Caco-2 (cell line): ENCODE results near the gene DSCAM. TPM values are rescaled to one million over a fixed set of nuclear protein-coding genes. Genes with fewer than 3 reads are reported as not detected.

Source experiments
- BruUV-seq: library from RNA; stranded (reverse); fragments of 400-500 nt; replicated peaks from 2 replicates; lab custom pipeline; 2021; lab: Mats Ljungman, UMichigan
- CTCF ChIA-PET: fragments of 300-600 bp; sonication (Branson Sonifier 250); formaldehyde crosslinking; loops from one replicate; lab custom pipeline; 2022; ENCODE audit warnings: antibody characterized with exemption; lab: Charles Lee
- POLR2A ChIA-PET: fragments of 300-600 bp; sonication (Branson Sonifier 250); formaldehyde crosslinking; loops from one replicate; lab custom pipeline; 2022; ENCODE audit warnings: antibody characterized with exemption; lab: Charles Lee
- DNase-seq, 2 experiments: peaks; one replicate each; pipeline versions ENCODE4 v3.0.0 to v3.0.0-alpha.2; 2020 to 2022
- H3K27me3 ChIP-seq: replicated peaks from 2 replicates; pipeline ENCODE4 v1.6.0; 2011; ENCODE audit warnings: low read length; ENCODE audit not compliant: control insufficient read depth, insufficient read depth
- H3K36me3 ChIP-seq: 2 replicates; pipeline ENCODE4 v1.5.1; 2011; ENCODE audit warnings: low read length; ENCODE audit not compliant: control insufficient read depth, insufficient read depth
- H3K4me1 ChIP-seq: fragments of 250-450 bp; sonication (Bioruptor Pico); 2 replicates; pipeline ENCODE4 v1.5.1; 2020; ENCODE audit warnings: mild to moderate bottlenecking
- H3K4me3 ChIP-seq: 2 replicates; pipeline ENCODE4 v1.5.1; 2011; ENCODE audit warnings: low read depth, mild to moderate bottlenecking, control low read depth, low read length
- H3K9me3 ChIP-seq: fragments of 250-450 bp; sonication (Bioruptor Pico); 2 replicates; pipeline ENCODE4 v1.5.1; 2020; ENCODE audit warnings: mild to moderate bottlenecking, moderate library complexity
- H3K27ac Mint-ChIP-seq: one replicate; pipeline ENCODE4 v1.8.0; 2022; ENCODE audit warnings: mixed read lengths; ENCODE audit not compliant: unreplicated experiment
- H3K27me3 Mint-ChIP-seq: one replicate; pipeline ENCODE4 v1.8.0; 2022; ENCODE audit warnings: mixed read lengths; ENCODE audit not compliant: insufficient read depth, unreplicated experiment
- H3K36me3 Mint-ChIP-seq: one replicate; pipeline ENCODE4 v1.8.0; 2022; ENCODE audit warnings: mild to moderate bottlenecking, mixed read lengths; ENCODE audit not compliant: insufficient read depth, unreplicated experiment
- H3K4me1 Mint-ChIP-seq: one replicate; pipeline ENCODE4 v1.8.0; 2022; ENCODE audit warnings: low read depth, mixed read lengths; ENCODE audit not compliant: unreplicated experiment
- H3K4me3 Mint-ChIP-seq: one replicate; pipeline ENCODE4 v1.8.0; 2022; ENCODE audit warnings: mild to moderate bottlenecking, moderate library complexity, mixed read lengths; ENCODE audit not compliant: unreplicated experiment
- H3K9me3 Mint-ChIP-seq: one replicate; pipeline ENCODE4 v1.8.0; 2022; ENCODE audit warnings: mixed read lengths; ENCODE audit not compliant: unreplicated experiment
- CTCF ChIP-seq, 2 experiments: fragments of 200-600 bp in 1 of 2; IDR thresholded peaks; 1 replicate in 1 of 2; 2 replicates in 1 of 2; pipeline versions ENCODE4 v1.5.1 to v1.8.0; 2011 to 2022; ENCODE audit warnings: antibody characterized with exemption in 1 of 2, control low read depth in 1 of 2, inconsistent platforms in 1 of 2, low read depth in 1 of 2, low read length in 1 of 2, mild to moderate bottlenecking in 1 of 2, moderate library complexity in 1 of 2; ENCODE audit not compliant: insufficient read depth in 1 of 2, severe bottlenecking in 1 of 2, unreplicated experiment in 1 of 2
- intact Hi-C: fragments of 100-400 bp; cut with micrococcal nuclease; formaldehyde crosslinking; loops from one replicate; pipeline ENCODE4 v1.10.0; 2022; ENCODE audit not compliant: unreplicated experiment
- total RNA-seq: library from RNA; stranded (reverse); gene quantifications from 2 replicates; pipeline ENCODE4 v1.2.3, GENCODE V29; 2022

Gene DSCAM
- total RNA-seq, 1 experiment from 2014 or later, result not detected

GRCh38 chr21:40505244-40505643 lies 341.7 kb downstream of the DSCAM start:
- intact Hi-C loops, result no loop called here
- H3K27ac Mint-ChIP-seq, result no peak overlapping the region
- TF ChIP-seq CTCF (IDR thresholded peaks at IDR 0.05; ENCODE audit: insufficient read depth in 1 of 2, low read depth in 1 of 2, low read length in 1 of 2, severe bottlenecking in 1 of 2, unreplicated experiment in 1 of 2), result no peak
- DNase-seq, result no peak
- H3K36me3 Mint-ChIP-seq, result no peaks in the 10 kb centered on the region
- H3K9me3 Mint-ChIP-seq, result no peaks in the 10 kb centered on the region
- H3K36me3 ChIP-seq, result no peaks in the 10 kb centered on the region
- no peak overlapping the region for H3K4me3 Mint-ChIP-seq
- peaks cover 3% of the 10 kb centered on the region for H3K27me3 Mint-ChIP-seq
- H3K9me3 ChIP-seq, result no peaks in the 10 kb centered on the region
- no peaks in the 10 kb centered on the region for H3K4me1 Mint-ChIP-seq
- BruUV-seq, result no TSS peak
- H3K27me3 ChIP-seq, result no peaks in the 10 kb centered on the region
- ChIA-PET POLR2A (no interaction called here), CTCF (no interaction called here)
- H3K4me3 ChIP-seq, result no peak overlapping the region
- H3K4me1 ChIP-seq, result no peaks in the 10 kb centered on the region

GRCh38 chr21:40504825-40505224 lies 342.1 kb downstream of the DSCAM start:
- Mint-ChIP-seq H3K27ac (no peak overlapping the region), H3K27me3 (peaks cover 3% of the 10 kb centered on the region), H3K36me3 (no peaks in the 10 kb centered on the region), H3K9me3 (no peaks in the 10 kb centered on the region), H3K4me3 (no peak overlapping the region), H3K4me1 (no peaks in the 10 kb centered on the region)
- Histone ChIP-seq H3K4me3 (no peak overlapping the region), H3K27me3 (no peaks in the 10 kb centered on the region), H3K9me3 (no peaks in the 10 kb centered on the region), H3K36me3 (no peaks in the 10 kb centered on the region), H3K4me1 (no peaks in the 10 kb centered on the region)
- intact Hi-C loops, result no loop called here
- BruUV-seq, result no TSS peak
- CTCF ChIA-PET, result no interaction called here
- no peak for TF ChIP-seq CTCF (IDR thresholded peaks at IDR 0.05; ENCODE audit: insufficient read depth in 1 of 2, low read depth in 1 of 2, low read length in 1 of 2, severe bottlenecking in 1 of 2, unreplicated experiment in 1 of 2)
- no peak for DNase-seq
- POLR2A ChIA-PET, result no interaction called here

- H3K27ac Mint-ChIP-seq, result no peak overlapping the region
- Histone ChIP-seq H3K27me3 (no peaks in the 10 kb centered on the region), H3K4me3 (no peak overlapping the region), H3K9me3 (peaks cover 7% of the 10 kb centered on the region), H3K36me3 (no peaks in the 10 kb centered on the region), H3K4me1 (no peaks in the 10 kb centered on the region)
- no peaks in the 10 kb centered on the region for H3K27me3 Mint-ChIP-seq
- ChIA-PET POLR2A (no interaction called here), CTCF (no interaction called here)
- DNase-seq, result no peak
- intact Hi-C loops, result no loop called here
- no peak overlapping the region for H3K4me3 Mint-ChIP-seq
- BruUV-seq, result no TSS peak
- no peak for TF ChIP-seq CTCF (IDR thresholded peaks at IDR 0.05; ENCODE audit: insufficient read depth in 1 of 2, low read depth in 1 of 2, low read length in 1 of 2, severe bottlenecking in 1 of 2, unreplicated experiment in 1 of 2)
- no peaks in the 10 kb centered on the region for H3K36me3 Mint-ChIP-seq
- no peaks in the 10 kb centered on the region for H3K4me1 Mint-ChIP-seq
- peaks cover 22% of the 10 kb centered on the region for H3K9me3 Mint-ChIP-seq
Observed at GRCh38 chr21:40496116-40496515, 350.8 kb downstream of the DSCAM start.
